ENCODE measurements around the gene LSM3.

The LSM3 gene

DNA sequence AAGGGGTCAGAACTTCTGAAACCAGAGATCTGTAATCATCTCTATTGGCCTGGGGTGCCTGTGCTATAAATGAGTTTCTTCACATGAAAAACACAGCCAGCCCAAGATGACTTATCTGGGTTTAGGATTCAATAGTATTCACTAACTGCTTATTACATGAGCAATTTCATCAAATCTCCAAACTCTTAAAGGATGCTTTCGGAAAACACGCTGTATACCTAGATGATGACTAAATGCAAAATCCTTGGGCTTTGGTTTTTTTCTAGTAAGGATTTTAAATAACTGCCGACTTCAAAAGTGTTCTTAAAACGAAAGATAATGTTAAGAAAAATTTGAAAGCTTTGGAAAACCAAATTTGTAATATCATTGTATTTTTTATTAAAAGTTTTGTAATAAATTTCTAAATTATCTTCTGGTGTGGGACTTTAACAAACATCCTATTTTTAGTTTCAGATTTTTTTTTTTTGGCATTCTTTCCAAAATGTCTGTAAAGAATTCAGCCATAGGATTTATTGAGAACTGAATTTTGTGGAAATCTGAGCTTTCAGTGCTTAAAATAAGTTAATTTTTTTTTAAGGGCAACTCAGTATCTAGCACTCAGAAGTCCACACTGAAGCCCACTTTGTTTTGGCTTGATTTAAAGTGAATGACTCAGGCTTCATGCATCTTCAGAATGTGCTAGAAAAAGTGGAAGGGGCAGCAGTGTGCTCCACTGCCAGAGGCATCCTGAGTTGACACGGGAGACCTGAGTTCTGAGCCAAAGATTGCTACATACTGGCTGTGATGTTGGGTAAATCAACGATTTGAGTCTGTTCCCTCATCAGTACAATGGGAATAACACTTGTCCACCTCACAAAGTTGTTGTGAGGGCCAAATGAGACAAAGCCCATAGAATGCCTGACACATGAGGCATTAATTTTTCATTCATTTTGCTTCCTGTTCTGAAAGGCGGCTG is 35.1 kb upstream of the LSM3 start:
- no peak for DNase-seq

DNA sequence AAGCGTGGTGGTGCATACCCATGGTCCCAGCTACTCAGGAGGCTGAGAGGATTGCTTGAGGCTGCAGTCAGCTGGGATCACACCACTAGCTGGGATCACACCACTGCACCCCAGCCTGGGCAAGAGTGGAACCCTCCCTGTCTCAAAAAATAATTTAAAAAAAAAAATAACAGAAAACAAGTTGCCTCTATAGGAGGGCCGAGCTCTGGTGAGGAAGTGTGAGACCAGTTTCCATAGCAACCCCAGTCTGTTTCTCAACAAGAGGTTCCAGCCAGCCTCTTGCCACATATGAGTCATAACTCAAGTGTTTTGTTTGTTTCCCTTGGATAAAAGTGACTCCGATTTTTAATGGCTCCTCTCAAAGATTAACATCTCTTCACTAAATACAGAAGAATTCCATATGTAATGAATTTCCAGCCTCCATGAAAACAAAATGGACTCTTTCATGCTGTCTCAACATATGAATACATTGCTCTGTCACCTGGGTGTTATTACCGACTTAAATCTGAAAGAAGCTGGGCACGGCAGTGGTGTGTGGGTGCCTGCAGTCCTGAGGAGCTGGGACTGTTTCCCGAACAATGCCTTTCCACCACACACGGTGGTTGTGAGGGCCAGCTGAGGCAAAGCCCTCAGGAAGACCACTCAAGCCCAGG is 34.1 kb upstream of the LSM3 start:
- peak; percentile 47 for DNase-seq

DNA sequence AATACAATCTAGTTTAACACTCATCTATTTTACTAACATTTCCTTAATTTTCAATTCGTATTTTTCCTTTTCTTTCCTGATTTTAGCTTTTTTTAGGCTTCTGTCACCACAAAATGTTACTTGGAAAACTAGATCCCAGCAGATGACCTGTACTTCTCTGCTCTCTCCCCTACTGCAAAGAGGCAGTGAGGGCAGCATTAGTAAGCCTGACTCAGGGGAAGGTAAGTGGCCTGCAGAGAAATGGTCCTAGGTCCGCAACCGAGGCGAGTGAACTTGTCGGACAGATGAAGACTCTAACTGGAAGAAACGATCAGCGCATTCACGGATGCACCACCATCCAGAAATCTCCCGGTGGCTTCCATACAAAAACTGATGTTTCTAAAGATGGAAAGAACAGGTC is 33.4 kb upstream of the LSM3 start:
- no peak for DNase-seq

DNA sequence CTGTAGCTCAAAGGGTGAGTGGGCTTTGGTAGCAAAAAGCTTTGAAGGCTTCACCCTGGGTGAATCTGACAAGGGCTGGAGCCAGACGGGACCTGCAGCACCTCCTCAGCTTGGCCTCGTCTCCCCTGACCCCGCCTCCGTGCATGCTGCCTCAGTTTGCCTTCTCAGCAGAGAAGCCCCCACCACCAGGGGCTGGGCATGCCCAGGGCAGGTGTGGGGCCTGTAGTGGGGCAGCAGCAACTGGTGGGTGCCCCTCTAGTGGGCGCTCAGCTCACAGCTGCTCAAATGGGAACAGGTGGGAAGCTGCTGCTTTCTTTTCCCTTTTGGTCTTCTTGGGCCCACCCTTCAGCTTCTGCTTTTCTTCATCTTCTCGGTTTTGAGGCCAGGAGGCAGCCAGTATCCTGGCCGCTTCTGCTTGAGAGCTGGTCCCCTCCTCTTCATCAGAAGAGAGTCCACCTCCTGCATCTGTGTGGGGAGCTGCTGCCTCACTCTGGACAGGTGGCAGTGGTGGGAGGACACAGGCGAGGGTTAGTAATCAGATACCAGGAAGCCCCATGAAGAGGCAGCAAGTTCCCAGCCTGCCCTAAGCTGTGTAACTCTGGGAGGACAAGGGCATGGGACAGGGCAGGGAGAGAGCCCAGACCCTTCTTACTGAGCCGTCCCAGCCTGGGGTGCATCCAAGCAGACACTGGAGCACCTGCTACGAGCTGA is 32.8 kb upstream of the LSM3 start:
- DNase-seq, result no peak

DNA sequence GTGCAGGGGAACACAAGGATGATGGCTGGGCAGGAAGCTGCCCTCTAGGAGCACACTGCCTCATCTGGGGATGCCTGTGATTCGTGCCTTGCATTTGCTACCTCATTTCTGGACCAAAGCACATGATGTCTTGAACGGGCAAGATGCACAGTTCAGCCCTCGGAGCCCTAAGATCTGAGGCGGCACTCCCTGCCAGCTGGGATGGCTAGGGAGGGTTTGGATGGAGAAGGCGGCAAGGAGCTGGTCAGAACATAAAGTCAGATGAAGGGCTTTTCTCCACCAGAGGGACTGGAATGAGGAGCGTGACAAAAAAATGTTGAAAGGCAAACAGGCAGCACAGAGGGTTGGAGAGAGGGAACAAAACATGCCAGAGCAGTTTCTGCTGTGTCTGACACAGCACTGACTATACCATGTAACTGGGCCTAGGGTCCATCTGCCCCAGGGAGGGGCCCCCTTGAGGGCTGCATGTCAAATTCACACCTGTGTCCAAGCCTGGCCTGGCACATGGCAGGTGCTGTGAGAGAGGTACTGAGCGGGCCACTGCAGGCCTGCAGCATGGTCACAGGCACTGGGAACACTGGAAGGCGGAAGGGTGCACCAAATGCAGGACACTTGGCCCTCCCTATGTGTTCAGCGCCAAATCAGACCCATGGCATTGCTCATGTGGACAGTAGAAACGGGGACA is 32.1 kb upstream of the LSM3 start:
- no peak for DNase-seq

DNA sequence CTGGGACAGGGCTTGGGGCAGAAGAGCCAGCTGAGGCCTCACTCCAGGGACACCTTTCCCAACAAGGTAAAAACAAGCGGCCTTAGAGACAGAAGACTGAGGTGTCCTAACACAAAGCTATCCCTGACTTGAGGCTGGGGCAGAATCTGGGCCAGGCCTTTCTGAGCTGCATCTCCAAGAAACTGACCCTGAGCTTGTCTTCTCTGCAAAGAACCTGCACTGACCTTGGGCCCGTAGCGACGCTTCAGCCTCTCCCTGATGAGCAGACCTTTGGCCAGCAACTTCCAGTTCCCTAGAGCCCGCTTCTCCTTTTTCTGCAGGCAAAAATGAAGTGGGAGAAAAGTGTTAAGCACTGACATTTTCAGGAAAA is 31.6 kb upstream of the LSM3 start:
- DNase-seq, result no peak

DNA sequence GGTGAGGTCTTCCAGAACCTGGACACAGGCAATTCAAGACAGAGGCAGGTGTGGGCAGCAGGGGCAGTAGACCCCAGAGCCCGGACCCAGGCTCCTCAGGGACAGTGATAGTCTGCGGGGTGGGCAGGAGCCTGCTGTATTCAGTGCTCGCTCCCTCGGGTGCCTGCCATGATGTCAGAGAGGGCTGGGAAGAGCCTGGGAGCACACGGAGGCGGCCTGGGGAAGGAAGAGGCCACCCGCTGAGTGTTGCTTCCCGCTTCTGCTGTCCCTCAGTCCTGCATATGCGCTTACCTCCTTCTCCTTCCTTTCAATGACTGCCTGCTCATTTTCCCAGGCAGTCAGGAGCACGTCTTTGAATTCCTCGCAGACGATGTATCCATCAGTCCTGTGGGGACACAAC is 31.0 kb upstream of the LSM3 start:
- DNase-seq, result no peak

DNA sequence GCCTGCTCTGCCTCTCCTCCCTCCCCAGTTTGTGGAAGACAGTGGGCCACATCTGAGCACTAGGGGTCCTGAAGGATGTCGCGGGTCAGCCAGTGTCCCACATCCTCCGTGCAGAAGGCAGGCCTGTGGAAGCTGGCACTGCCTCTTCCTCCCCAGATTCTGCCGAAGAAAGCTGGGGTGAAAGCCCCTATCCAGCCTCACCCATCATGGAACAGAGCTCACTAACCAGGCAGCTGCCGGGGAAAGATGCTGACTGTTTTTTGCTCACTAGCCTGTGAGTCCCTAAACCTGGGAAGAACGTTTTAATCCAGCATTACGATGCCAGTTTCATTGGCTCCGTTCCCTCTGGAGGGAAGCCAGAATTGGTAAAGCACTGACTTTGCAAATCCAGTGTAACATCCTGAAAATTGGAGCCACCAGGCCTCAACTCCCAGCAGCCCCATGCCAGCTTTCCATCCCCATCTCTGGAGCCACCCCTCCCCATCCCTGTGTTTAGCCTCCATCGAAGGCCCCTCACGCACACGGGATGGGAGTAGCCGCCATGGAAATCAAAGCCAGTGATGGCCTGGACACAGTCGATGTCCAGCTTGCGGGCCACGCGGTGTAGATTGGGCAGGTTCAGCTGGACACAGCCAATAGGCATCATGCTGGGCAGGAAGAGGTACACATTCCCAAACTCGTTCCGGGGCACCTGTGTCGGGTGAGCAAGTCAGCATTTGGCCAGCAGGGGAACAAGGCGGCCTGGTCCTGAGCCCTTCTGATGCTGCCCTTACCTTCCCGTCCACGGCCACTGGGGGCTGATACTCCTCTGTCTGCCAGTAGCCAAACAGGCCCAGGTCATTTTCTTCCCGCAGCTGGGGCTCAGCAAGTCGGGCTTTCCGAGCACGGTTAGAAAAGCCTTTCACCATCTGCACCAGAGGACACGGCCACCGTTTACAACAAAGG is 30.3 kb upstream of the LSM3 start:
- DNase-seq, result no peak

DNA sequence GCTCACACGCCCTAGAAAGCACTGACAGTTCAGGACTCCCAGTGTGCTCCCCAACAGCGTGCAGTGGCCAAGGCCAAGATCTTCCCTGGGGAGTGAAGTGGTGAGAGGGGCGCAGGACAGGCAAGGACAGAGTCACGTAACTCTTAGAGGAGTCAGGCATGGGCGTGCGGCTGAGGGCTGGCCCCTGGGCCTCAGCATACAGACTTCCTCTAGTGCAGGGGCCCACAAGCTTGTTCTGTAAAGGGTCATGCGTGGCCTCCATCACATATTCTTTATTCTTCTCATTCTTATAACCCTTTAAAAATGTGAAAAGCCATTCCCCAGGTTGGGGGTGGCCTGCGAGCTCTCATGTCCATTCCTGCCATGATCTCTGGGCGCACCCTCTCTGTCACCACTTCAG is 28.5 kb upstream of the LSM3 start:
- no peak for DNase-seq

DNA sequence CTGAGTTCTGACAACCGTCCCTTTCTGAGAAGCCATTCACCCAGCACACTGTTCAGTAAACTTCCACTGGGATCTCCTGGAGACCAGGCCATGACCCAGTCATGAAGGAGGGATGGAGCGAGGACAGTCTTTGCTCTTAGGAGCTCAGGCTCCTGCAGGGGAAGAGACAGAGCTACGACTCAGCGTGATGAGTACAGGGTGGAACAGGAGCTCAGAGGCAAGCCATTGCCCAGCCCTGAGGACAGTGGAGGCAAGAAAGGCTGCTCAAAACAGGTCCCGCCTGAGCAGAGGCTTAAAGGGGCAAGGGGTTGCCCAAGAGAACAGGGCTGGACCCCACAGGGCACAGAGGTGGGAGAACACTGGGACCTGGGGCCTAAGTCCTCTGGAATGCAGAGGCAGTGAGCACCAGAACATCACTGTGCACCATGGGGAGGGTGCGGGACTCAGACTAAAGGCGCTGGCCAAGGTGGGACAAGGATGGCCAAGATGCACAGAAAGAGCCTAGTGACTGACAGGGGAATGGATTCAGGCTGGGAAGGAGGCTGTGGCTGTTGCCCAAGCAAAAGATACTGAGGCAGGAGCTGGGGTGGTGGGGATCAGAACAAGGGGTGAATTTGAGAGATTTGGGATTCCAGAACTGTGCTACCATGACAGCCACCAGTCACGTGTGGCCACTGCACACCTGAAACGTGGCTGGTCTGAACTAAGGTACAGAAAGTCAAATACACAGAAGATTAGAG is 28.0 kb upstream of the LSM3 start:
- no peak for DNase-seq

DNA sequence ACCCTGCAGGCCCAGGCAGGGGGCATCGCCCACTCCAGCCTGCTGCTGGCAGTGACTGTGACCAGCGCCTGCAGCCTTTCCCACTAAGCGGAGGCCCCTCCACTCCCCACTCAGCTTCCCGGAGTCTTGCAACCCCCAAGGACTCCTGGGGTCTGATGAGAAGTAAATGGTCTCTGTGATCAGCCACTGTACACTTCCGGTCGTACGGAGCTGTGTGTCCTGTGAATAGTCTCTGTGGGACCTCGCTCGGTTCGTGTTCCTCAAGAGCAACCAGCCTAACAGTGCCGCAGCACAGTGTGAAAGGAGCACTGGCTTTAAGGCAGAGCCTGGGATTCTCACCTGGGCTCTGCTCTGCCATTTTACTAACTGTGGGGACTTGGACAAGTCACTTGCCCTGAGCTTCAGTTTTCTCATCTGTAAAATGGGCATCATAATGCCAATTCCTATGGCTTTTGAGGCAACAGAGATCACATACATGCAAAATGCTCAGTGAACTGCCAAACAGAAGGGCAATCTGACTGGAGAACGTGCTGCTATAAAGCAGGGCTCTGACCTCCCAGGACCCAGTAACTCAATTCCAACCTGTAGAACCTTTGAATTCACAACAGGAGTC is 27.0 kb upstream of the LSM3 start:
- no peak for DNase-seq

DNA sequence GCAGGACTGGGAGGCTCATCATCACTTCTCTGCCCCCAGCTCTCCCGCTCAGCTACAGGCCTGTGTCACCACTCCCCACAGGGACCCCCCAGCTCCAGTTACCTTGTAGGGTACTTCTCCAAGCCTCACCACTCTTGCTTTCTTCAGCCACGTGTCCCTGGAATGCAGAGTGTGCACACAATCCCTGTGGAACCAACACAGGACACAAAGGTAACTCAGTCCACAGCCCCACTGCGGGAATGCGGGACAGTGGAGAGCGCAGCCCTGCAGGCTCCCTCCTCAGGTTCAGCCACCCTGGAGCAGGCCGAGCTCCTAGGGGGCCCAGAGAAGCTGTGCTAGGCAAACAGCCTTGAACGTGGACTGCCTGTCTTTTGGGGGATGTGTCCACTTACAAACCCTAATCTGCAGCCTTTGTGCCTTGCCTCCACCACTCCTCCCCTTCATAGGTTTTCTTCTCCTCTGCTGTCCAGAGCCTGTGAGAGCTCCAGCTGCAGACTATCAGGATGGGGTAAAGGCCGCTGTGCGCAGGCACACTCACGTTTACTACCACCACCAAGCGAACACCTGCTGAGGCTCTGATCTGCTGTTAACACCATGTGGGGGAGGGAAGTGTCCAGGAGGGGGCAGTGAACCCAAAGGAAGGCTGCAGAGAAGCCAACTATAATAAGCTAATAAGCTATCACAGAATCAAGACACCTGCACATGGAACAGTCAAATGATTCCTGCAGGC is 26.2 kb upstream of the LSM3 start:
- no peak for DNase-seq

DNA sequence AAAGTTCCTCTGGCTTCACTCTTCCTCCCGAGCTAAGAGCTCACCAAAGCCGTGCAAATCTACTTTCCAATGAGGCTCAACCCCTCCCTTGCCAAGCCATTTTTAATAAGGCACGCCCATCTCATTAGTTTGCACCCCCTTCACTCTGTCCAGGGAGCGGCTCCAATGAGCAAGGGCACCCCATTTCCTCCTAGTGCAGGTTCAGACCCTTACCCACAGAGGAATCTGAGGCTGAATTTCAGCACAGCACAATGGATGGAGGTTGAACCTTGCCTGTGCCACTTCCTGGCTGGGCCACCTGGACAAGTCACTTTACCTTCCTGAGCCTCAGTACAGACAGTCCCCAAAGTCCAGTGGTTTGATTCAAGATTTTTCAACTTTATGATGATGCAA is 25.7 kb upstream of the LSM3 start:
- DNase-seq, result no peak

DNA sequence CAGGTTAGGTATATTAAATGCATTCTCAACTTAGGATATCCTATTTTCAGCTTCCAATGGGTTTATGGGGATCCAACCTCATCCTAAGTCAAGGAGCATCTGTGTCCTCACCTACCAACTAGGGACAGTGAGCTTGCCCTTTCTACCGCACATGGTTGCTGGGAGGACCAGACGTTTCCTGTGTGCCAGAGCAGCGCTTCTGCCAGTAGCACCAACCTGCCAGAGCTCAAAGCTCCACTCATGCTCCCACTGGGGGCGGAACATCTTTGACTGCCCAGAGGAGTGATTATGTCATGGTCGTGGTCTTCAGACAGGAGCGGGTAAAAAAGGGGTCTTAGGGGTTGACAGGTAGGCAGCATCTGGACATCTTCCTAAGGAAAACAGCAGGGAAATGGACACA is 25.0 kb upstream of the LSM3 start:
- no peak for DNase-seq

DNA sequence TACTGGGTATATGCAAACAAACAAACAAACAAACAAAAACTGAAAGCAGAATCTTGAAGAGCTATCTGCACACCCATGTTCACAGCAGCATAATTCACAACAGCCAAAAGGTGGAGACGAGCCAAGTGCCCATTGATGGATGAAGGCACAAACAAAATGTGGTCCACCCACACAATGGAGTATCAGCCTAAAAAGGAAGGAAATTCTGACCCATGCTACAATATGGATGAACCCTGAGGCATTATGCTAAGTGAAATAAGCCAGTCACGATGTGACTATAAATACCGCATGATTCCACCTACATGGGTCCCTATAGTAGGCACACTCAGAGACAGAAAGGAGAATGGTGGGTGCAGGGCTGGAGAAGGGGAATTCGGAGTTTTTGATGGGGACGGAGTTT is 24.3 kb upstream of the LSM3 start:
- no peak for DNase-seq

DNA sequence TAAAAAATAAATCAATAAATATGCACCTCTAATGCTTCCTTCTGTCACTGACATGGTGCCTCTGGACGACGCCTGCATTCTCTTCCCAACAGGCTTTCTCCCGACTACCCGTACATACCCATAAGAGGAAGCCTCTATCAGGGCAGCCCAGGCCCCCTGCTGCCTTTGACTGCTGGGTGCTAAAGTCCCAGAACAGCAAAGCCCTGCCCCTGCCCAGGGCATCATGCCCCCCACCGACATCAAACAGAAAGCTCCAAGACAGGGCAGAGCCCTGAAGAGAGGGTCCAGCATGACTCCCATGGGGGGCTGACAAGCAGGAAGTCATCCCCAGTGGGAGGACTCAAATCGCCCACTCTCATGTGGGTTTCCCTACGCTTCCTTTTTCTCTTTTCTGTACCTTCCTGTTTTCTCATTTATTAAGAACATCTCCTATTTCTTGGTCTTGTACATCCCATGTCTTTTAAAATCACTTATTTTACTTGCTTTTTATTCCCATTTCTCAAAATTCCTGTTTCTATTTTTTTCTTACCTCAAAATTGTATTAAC is 23.6 kb upstream of the LSM3 start:
- DNase-seq, result no peak

DNA sequence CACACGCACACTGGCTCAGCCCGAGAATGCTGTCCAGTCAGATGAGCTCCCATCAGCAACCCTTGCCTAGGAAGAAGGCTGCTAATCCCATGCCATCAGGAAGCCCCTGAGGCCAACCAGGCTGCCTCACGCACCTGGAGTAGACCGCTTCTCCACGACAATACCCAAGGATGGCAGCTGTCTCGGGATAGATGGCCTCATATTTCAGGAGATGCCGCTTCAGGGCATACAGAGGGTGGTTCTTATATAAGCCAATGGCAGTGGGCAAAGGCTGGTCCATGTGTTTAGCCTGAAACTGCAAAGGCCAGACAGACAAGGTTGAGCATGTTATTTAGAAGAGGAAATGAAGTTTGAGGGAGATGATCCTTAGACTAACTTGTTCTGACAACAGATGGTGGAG is 22.4 kb upstream of the LSM3 start:
- DNase-seq, result no peak

DNA sequence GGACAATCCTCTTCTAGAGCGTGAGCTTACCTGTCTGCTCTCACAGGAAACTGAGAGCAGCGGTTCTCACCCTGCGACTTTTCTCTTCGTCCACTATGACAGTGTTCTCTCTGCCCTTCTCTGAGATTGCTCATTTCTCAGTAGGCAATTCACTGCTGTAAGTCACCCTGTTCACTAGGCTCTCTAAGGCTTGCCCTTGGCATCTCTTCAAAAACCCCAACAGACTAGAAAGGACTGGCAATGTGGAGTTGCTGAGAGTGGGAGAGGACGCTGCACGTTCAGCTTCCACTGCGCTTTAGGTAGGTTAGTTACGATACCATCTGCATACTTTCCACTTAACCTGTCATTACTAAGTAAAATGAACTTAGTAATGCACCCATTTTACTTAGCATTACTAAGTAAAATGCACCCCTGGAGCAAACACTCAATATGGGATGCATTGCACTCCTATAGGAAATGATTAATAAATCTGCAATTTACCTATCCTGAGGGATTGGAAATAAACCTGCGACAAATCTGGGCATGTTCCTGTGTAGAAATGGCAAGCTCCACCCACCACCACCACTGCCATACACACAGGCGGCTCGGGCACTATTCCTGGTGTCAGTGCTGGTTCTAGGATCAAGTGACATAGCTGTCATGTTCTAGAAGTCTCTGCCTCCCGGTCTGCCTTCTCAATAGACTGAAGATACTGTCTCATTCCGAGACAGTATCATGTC is 21.6 kb upstream of the LSM3 start:
- DNase-seq, result no peak

DNA sequence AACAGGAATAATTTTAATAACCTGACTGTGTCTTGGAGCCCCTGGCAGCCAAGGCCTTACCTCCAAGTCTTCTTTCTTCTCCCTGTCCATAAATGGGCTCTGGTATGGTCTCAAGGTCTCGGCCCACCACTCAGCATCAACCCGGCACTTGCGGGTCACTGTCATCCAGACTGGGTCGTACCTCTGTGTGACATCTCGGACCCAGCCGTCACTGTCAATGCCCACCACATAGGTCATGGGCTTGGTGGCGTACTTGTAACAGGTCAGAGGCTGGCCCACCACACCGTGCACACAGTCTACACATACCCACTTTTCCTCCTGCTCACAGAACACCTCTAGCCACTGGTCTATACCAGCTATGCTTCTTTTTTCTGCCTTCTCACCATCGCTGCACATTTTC is 20.7 kb upstream of the LSM3 start:
- no peak for DNase-seq

All from activated T-cell treated with anti-CD3 and anti-CD28 coated beads for 4 hours (primary cell).